DLD1 (cell line): ENCODE results near the gene AAK1.

Experiments
- in situ Hi-C: cut with HindIII; loops from 2 replicates; pipeline ENCODE4 v1.10.0; 2017; ENCODE audit warnings: low sequenced_read_pairs

AAK1 gene

GRCh38 chr2:69547984-69548715 is 95.4 kb downstream of the AAK1 start:
- in situ Hi-C loops: loop anchor here (25.0 kb wide), 2 partner anchors 164 to 289 kb away; partner anchors contain the start of gene GMCL1

GRCh38 chr2:69546646-69547045 is 96.9 kb downstream of the AAK1 start:
- in situ Hi-C loops: loop anchor here (25.0 kb wide), 2 partner anchors 166 to 291 kb away; partner anchors contain the start of gene GMCL1

- in situ Hi-C loops: loop anchor here (25.0 kb wide), 2 partner anchors 167 to 292 kb away; partner anchors contain the start of gene GMCL1
Observed at GRCh38 chr2:69545477-69545932, 98.0 kb downstream of the AAK1 start.

GRCh38 chr2:69544951-69545350 is 98.6 kb downstream of the AAK1 start:
- in situ Hi-C loops: loop anchor here (25.0 kb wide), 2 partner anchors 167 to 292 kb away; partner anchors contain the start of gene GMCL1

GRCh38 chr2:69539549-69539908 is 104.0 kb downstream of the AAK1 start:
- in situ Hi-C loops: loop anchor here (25.0 kb wide), 2 partner anchors 173 to 298 kb away; partner anchors contain the start of gene GMCL1

- in situ Hi-C loops: loop anchor here (25.0 kb wide), 2 partner anchors 173 to 298 kb away; partner anchors contain the start of gene GMCL1
Observed at GRCh38 chr2:69538872-69539548, 104.5 kb downstream of the AAK1 start.

GRCh38 chr2:69538249-69538648 is 105.3 kb downstream of the AAK1 start:
- in situ Hi-C loops: loop anchor here (25.0 kb wide), 2 partner anchors 174 to 299 kb away; partner anchors contain the start of gene GMCL1

- in situ Hi-C loops: loop anchor here (25.0 kb wide), 2 partner anchors 176 to 301 kb away; partner anchors contain the start of gene GMCL1
Observed at GRCh38 chr2:69535817-69536241, 107.7 kb downstream of the AAK1 start.

GRCh38 chr2:69531186-69531585 is 112.4 kb downstream of the AAK1 start:
- in situ Hi-C loops: loop anchor here (25.0 kb wide), 2 partner anchors 181 to 306 kb away; partner anchors contain the start of gene GMCL1

GRCh38 chr2:69529480-69529879 is 114.1 kb downstream of the AAK1 start:
- in situ Hi-C loops: loop anchor here (25.0 kb wide), 2 partner anchors 183 to 308 kb away; partner anchors contain the start of gene GMCL1

GRCh38 chr2:69525261-69525660 is 118.3 kb downstream of the AAK1 start:
- in situ Hi-C loops: loop anchor here (25.0 kb wide), 2 partner anchors 187 to 312 kb away; partner anchors contain the start of gene GMCL1

- in situ Hi-C loops: loop anchor here (25.0 kb wide), 2 partner anchors 188 to 313 kb away; partner anchors contain the start of gene GMCL1
Observed at GRCh38 chr2:69524799-69525198, 118.7 kb downstream of the AAK1 start.

GRCh38 chr2:69521747-69522146 is 121.8 kb downstream of the AAK1 start:
- in situ Hi-C loops: no loop called here

GRCh38 chr2:69518841-69519240 is 124.7 kb downstream of the AAK1 start:
- in situ Hi-C loops: no loop called here

GRCh38 chr2:69517410-69517809 is 126.1 kb downstream of the AAK1 start:
- in situ Hi-C loops: no loop called here

- in situ Hi-C loops: no loop called here
Observed at GRCh38 chr2:69514819-69515218, 128.7 kb downstream of the AAK1 start.

- in situ Hi-C loops: no loop called here
Observed at GRCh38 chr2:69514406-69514805, 129.1 kb downstream of the AAK1 start.

- in situ Hi-C loops: no loop called here
Observed at GRCh38 chr2:69512446-69512845, 131.1 kb downstream of the AAK1 start.

- in situ Hi-C loops: no loop called here
Observed at GRCh38 chr2:69510204-69510603, 133.3 kb downstream of the AAK1 start.

GRCh38 chr2:69509750-69510140 is 133.8 kb downstream of the AAK1 start:
- in situ Hi-C loops: no loop called here
